ENCODE data around the gene MTHFR. TPM values are rescaled to one million over a fixed set of nuclear protein-coding genes. Genes with fewer than 3 reads are reported as not detected.

MTHFR gene
- total RNA-seq, 2 experiments from 2014 or later: 9.6 TPM

- peaks cover 5% of the 10 kb centered on the region for H3K36me3 Mint-ChIP-seq (ENCODE audit: low read depth)
- no peaks in the 10 kb centered on the region for H3K4me1 Mint-ChIP-seq (ENCODE audit: low read depth)
- H3K27ac Mint-ChIP-seq: no peak overlapping the region
- DNase-seq: no peak
- no peaks in the 10 kb centered on the region for H3K27me3 Mint-ChIP-seq
- H3K9me3 Mint-ChIP-seq: no peaks in the 10 kb centered on the region
- no peak for ATAC-seq
- TF ChIP-seq CTCF (IDR thresholded peaks at IDR 0.05): no peak
- H3K4me3 Mint-ChIP-seq: no peak overlapping the region
- ChIA-PET CTCF (no interaction called here), POLR2A (interaction anchor here (1.0 to 3.0 kb wide), 2 partner anchors 83 to 85 kb away, joined by 4 to 12 read pairs; no protein-coding TSS in a partner anchor)
- intact Hi-C loops (cut with micrococcal nuclease): no loop called here
Measured at GRCh38 chr1:11825131-11825530, 19.4 kb upstream of the MTHFR start.

- no peak for ATAC-seq
- no peak overlapping the region for H3K4me3 Mint-ChIP-seq
- no peaks in the 10 kb centered on the region for H3K27me3 Mint-ChIP-seq
- H3K9me3 Mint-ChIP-seq: no peaks in the 10 kb centered on the region
- H3K36me3 Mint-ChIP-seq (ENCODE audit: low read depth): peaks cover 8% of the 10 kb centered on the region
- no peak for TF ChIP-seq CTCF (IDR thresholded peaks at IDR 0.05)
- POLR2A ChIA-PET: interaction anchor here (3.0 kb wide), 1 partner anchor 85 kb away, joined by 12 read pairs; no protein-coding TSS in a partner anchor
- H3K27ac Mint-ChIP-seq: no peak overlapping the region
- H3K4me1 Mint-ChIP-seq (ENCODE audit: low read depth): no peaks in the 10 kb centered on the region
- CTCF ChIA-PET: interaction anchor here (3.4 kb wide), 1 partner anchor 15 kb away, joined by 13 read pairs; no protein-coding TSS in a partner anchor
- intact Hi-C loops (cut with micrococcal nuclease): no loop called here
- no peak for DNase-seq
Measured at GRCh38 chr1:11823366-11824137, 17.8 kb upstream of the MTHFR start.

GRCh38 chr1:11822091-11822490 lies 16.3 kb upstream of the MTHFR start:
- DNase-seq (no peak), ATAC-seq (no peak)
- CTCF ChIA-PET: interaction anchor here (3.4 kb wide), 1 partner anchor 16 kb away, joined by 13 read pairs; no protein-coding TSS in a partner anchor
- Mint-ChIP-seq H3K27me3 (no peaks in the 10 kb centered on the region), H3K4me1 (ENCODE audit: low read depth) (no peaks in the 10 kb centered on the region), H3K27ac (no peak overlapping the region), H3K36me3 (ENCODE audit: low read depth) (peaks cover 13% of the 10 kb centered on the region), H3K4me3 (no peak overlapping the region), H3K9me3 (no peaks in the 10 kb centered on the region)
- intact Hi-C loops (cut with micrococcal nuclease): no loop called here
- POLR2A ChIA-PET: interaction anchor here (1.1 to 2.1 kb wide), 2 partner anchors 86 to 88 kb away, joined by 3 to 9 read pairs; no protein-coding TSS in a partner anchor
- TF ChIP-seq CTCF (IDR thresholded peaks at IDR 0.05): no peak

- no peak for TF ChIP-seq CTCF (IDR thresholded peaks at IDR 0.05)
- DNase-seq (no peak), ATAC-seq (no peak)
- Mint-ChIP-seq H3K9me3 (no peaks in the 10 kb centered on the region), H3K36me3 (ENCODE audit: low read depth) (peaks cover 26% of the 10 kb centered on the region), H3K27ac (no peak overlapping the region), H3K4me1 (ENCODE audit: low read depth) (peaks cover 3% of the 10 kb centered on the region), H3K4me3 (no peak overlapping the region), H3K27me3 (no peaks in the 10 kb centered on the region)
- POLR2A ChIA-PET: interaction anchor here (1.2 kb wide), 1 partner anchor 93 kb away, joined by 4 read pairs; no protein-coding TSS in a partner anchor
- intact Hi-C loops (cut with micrococcal nuclease): no loop called here
- CTCF ChIA-PET: no interaction called here
Measured at GRCh38 chr1:11817192-11817591, 11.4 kb upstream of the MTHFR start.

GRCh38 chr1:11813021-11813420 lies 7.3 kb upstream of the MTHFR start:
- no peaks in the 10 kb centered on the region for H3K9me3 Mint-ChIP-seq
- H3K36me3 Mint-ChIP-seq (ENCODE audit: low read depth): peaks cover 33% of the 10 kb centered on the region
- TF ChIP-seq CTCF (IDR thresholded peaks at IDR 0.05): no peak
- H3K4me1 Mint-ChIP-seq (ENCODE audit: low read depth): peaks cover 13% of the 10 kb centered on the region
- POLR2A ChIA-PET: interaction anchor here (1.0 kb wide), 1 partner anchor 95 kb away, joined by 5 read pairs; no protein-coding TSS in a partner anchor
- no peak overlapping the region for H3K27ac Mint-ChIP-seq
- H3K4me3 Mint-ChIP-seq: no peak overlapping the region
- CTCF ChIA-PET: no interaction called here
- DNase-seq (no peak), ATAC-seq (no peak)
- no peaks in the 10 kb centered on the region for H3K27me3 Mint-ChIP-seq
- intact Hi-C loops (cut with micrococcal nuclease): no loop called here

Measured in activated CD8-positive, alpha-beta T cell treated with anti-CD3 and anti-CD28 coated beads for 36 hours (primary cell).